ENCODE results near the gene MRPL38. TPM values are rescaled to one million over a fixed set of nuclear protein-coding genes. Genes with fewer than 3 reads are reported as not detected.
A peak's percentile ranks its signal among the peaks of the same experiment; 100 is the strongest.

MRPL38 gene
- polyA plus RNA-seq, 3 donors: 27.8 to 44.1 (median 36.0) TPM

DNA sequence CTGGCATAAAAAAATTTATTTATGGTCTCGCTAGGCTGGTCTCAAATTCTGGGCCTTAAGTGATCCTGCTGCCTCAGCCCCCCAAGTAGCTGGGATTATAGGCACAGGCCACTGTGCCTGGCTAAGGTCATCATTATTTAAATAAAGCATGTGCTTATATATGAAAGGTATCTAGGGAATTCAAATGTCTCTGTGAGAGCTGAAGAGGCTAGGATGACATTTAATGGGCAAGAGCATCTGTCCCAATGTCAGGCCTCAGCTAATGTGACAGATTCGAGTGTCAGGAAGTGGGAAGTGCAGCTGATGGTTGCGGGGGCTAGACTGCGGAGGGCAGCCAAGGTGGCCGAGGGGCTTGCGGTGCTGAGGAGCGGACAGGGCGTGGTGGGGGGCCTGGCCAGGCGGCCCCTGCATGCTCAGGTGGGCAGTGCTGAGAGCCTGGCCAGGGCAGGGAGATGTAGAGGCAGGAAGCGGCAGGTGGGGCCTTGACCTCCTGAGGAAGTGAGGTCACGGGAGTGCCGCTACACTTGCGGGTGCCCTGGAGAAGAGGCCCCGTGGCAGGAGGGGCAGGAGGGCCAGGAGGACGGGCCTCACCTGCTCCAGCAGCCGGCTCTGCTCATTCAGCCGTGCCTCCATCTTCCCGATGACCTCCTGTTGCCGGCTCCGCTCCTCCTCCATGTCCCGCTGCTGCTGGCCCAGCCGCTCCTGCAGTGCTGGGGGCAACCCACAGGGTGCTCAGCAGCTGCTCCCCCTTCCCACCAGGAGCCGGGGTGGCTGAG, 12.6 kb upstream of the MRPL38 start:
- Histone ChIP-seq H3K9me3 (replicated peaks in 1 of 2; ENCODE audit: control insufficient read depth in 1 of 2, insufficient read depth in 1 of 2, low read length in 2 of 2) (no peaks in the 10 kb centered on the region), H3K9ac (ENCODE audit: insufficient read depth, low read length, poor library complexity, severe bottlenecking) (no peak overlapping the region), H3K4me2 (replicated peaks; ENCODE audit: extremely low read depth, low read length, poor library complexity, severe bottlenecking) (no peak overlapping the region), H4K20me1 (ENCODE audit: insufficient read depth, low read length) (no peaks in the 10 kb centered on the region), H3K79me2 (ENCODE audit: insufficient read depth, low read length) (no peaks in the 10 kb centered on the region), H3K4me1 (ENCODE audit: control insufficient read depth in 1 of 2, insufficient read depth in 2 of 2, low read length in 2 of 2) (no peaks in the 10 kb centered on the region), H3K27ac (ENCODE audit: low read depth in 1 of 2, low read length in 2 of 2) (no peak overlapping the region), H2AFZ (ENCODE audit: insufficient read depth, low read depth, low read length, poor library complexity, severe bottlenecking) (no peak overlapping the region), H3K4me3 (replicated peaks in 1 of 3; ENCODE audit: low read depth in 2 of 3, low read length in 3 of 3) (no peak overlapping the region), H3K36me3 (replicated peaks in 1 of 2; ENCODE audit: control insufficient read depth in 1 of 2, insufficient read depth in 2 of 2, low read length in 2 of 2) (no peaks in the 10 kb centered on the region), H3K27me3 (ENCODE audit: control insufficient read depth in 2 of 2, insufficient read depth in 2 of 2, low read length in 2 of 2) (no peaks in the 10 kb centered on the region)
- no peaks in the 10 kb centered on the region for H3K36me3 Mint-ChIP-seq
- TF ChIP-seq, protein P1, sequence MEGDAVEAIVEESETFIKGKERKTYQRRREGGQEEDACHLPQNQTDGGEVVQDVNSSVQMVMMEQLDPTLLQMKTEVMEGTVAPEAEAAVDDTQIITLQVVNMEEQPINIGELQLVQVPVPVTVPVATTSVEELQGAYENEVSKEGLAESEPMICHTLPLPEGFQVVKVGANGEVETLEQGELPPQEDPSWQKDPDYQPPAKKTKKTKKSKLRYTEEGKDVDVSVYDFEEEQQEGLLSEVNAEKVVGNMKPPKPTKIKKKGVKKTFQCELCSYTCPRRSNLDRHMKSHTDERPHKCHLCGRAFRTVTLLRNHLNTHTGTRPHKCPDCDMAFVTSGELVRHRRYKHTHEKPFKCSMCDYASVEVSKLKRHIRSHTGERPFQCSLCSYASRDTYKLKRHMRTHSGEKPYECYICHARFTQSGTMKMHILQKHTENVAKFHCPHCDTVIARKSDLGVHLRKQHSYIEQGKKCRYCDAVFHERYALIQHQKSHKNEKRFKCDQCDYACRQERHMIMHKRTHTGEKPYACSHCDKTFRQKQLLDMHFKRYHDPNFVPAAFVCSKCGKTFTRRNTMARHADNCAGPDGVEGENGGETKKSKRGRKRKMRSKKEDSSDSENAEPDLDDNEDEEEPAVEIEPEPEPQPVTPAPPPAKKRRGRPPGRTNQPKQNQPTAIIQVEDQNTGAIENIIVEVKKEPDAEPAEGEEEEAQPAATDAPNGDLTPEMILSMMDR (IDR thresholded peaks at IDR 0.05): no peak
- no peak overlapping the region for H3K4me3 Mint-ChIP-seq
- H3K27ac Mint-ChIP-seq: peak overlapping the region in 1 of 7 donors; percentile 56
- intact Hi-C loops (cut with micrococcal nuclease): no loop called here
- peak in 1 of 3 donors; percentile 1 for DNase-seq
- peaks cover 1 to 2% (median 1%) of the 10 kb centered on the region in 3 donors for H3K27me3 Mint-ChIP-seq (ENCODE audit: low read depth in 3 of 3)
- H3K4me1 Mint-ChIP-seq: peaks cover 1% of the 10 kb centered on the region
- 76% methylated on average over 14 of the region's 23 CpGs for WGBS (ENCODE audit: insufficient coverage)
- peaks cover 0 to 2% (median 0%) of the 10 kb centered on the region in 7 donors for H3K9me3 Mint-ChIP-seq

DNA sequence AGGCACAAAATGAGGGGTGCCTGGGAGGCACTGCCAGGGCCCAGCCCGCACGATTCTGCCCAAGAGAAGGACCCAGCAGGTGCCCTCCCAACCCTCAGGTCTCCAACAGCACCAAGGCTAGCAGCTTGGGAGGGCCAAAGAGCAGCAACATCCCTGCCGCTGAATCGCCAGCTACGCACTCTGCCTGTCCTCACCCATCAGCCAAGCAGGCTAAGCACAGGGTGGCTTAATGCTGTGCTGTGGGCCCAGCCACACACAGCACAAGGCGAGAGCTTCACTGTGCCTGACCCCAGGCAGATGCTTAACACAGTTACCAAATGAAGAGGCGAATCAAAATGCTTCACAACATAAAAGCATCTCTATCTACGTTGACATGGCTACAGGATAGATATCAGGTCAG, 10.6 kb upstream of the MRPL38 start:
- Histone ChIP-seq H3K4me2 (replicated peaks; ENCODE audit: extremely low read depth, low read length, poor library complexity, severe bottlenecking) (no peak overlapping the region), H3K27me3 (ENCODE audit: control insufficient read depth in 2 of 2, insufficient read depth in 2 of 2, low read length in 2 of 2) (no peaks in the 10 kb centered on the region), H3K4me3 (replicated peaks in 1 of 3; ENCODE audit: low read depth in 2 of 3, low read length in 3 of 3) (no peak overlapping the region), H3K79me2 (ENCODE audit: insufficient read depth, low read length) (no peaks in the 10 kb centered on the region), H3K9me3 (replicated peaks in 1 of 2; ENCODE audit: control insufficient read depth in 1 of 2, insufficient read depth in 1 of 2, low read length in 2 of 2) (no peaks in the 10 kb centered on the region), H2AFZ (ENCODE audit: insufficient read depth, low read depth, low read length, poor library complexity, severe bottlenecking) (no peak overlapping the region), H3K4me1 (ENCODE audit: control insufficient read depth in 1 of 2, insufficient read depth in 2 of 2, low read length in 2 of 2) (no peaks in the 10 kb centered on the region), H4K20me1 (ENCODE audit: insufficient read depth, low read length) (no peaks in the 10 kb centered on the region), H3K27ac (ENCODE audit: low read depth in 1 of 2, low read length in 2 of 2) (no peak overlapping the region), H3K9ac (ENCODE audit: insufficient read depth, low read length, poor library complexity, severe bottlenecking) (no peak overlapping the region), H3K36me3 (replicated peaks in 1 of 2; ENCODE audit: control insufficient read depth in 1 of 2, insufficient read depth in 2 of 2, low read length in 2 of 2) (no peaks in the 10 kb centered on the region)
- H3K4me3 Mint-ChIP-seq: no peak overlapping the region
- WGBS (ENCODE audit: insufficient coverage): 98% methylated on average over 5 of the region's 8 CpGs
- no peak for DNase-seq
- H3K9me3 Mint-ChIP-seq: peaks cover 0 to 2% (median 0%) of the 10 kb centered on the region in 7 donors
- H3K36me3 Mint-ChIP-seq: no peaks in the 10 kb centered on the region
- H3K27ac Mint-ChIP-seq: no peak overlapping the region
- intact Hi-C loops (cut with micrococcal nuclease): no loop called here
- H3K27me3 Mint-ChIP-seq (ENCODE audit: low read depth in 3 of 3): peaks cover 2 to 3% (median 2%) of the 10 kb centered on the region in 3 donors
- H3K4me1 Mint-ChIP-seq: peaks cover 1% of the 10 kb centered on the region
- TF ChIP-seq, protein P1 (IDR thresholded peaks at IDR 0.05): no peak
